B cell (primary cell): ENCODE measurements around the gene TACC3. TPM values are rescaled to one million over a fixed set of nuclear protein-coding genes. Genes with fewer than 3 reads are reported as not detected.
A peak's percentile ranks its signal among the peaks of the same experiment; 100 is the strongest.

Source experiments
- ATAC-seq: fragments of 200-7000 bp; cut with Tn5 transposase; one replicate; pipeline ENCODE4 v1.10.0; 2021; ENCODE audit warnings: low read depth, mild to moderate bottlenecking, moderate number of reproducible peaks, moderate library complexity
- CTCF ChIA-PET: fragments of 350-600 bp; sonication (Branson Sonifier 250); formaldehyde crosslinking; loops from one replicate; lab custom pipeline; 2021; ENCODE audit warnings: antibody characterized with exemption, inconsistent platforms; lab: Charles Lee
- POLR2A ChIA-PET: fragments of 350-600 bp; sonication (Branson Sonifier 250); formaldehyde crosslinking; loops from one replicate; lab custom pipeline; 2021; ENCODE audit warnings: antibody characterized with exemption; lab: Charles Lee
- DNase-seq: peaks from one replicate; pipeline ENCODE4 v3.0.0; 2013
- H2AFZ ChIP-seq: 2 replicates; pipeline ENCODE4 v1.6.1; 2012; ENCODE audit warnings: mild to moderate bottlenecking, low read depth, low read length; ENCODE audit not compliant: insufficient read depth, poor library complexity, severe bottlenecking
- H3K27ac ChIP-seq, 2 donors: 1 replicate in 1 of 2; 2 replicates in 1 of 2; pipeline ENCODE4 v1.5.1; 2012 to 2013; ENCODE audit warnings: low read length in 2 of 2, mild to moderate bottlenecking in 2 of 2, moderate library complexity in 1 of 2
- H3K27me3 ChIP-seq, 4 experiments: fragments of 200-600 bp in 1 of 4; sonication (generic) in 1 of 4; replicated peaks in 1 of 4; 1 replicate in 2 of 4; 2 replicates in 2 of 4; pipeline versions ENCODE4 v1.6.1 to v1.7.0; 2013 to 2016; ENCODE audit warnings: low read length in 3 of 4, mild to moderate bottlenecking in 2 of 4, mixed read lengths in 1 of 4, moderate library complexity in 1 of 4; ENCODE audit not compliant: insufficient read depth in 4 of 4, control insufficient read depth in 3 of 4; ENCODE audit errors: control extremely low read depth in 1 of 4
- H3K36me3 ChIP-seq, 2 experiments: replicated peaks in 1 of 2; 1 replicate in 1 of 2; 2 replicates in 1 of 2; pipeline versions ENCODE4 v1.6.1 to v1.7.1; 2013; ENCODE audit warnings: low read length in 1 of 2; ENCODE audit not compliant: insufficient read depth in 2 of 2, control insufficient read depth in 1 of 2; ENCODE audit errors: control extremely low read depth in 1 of 2, extremely low read depth in 1 of 2
- H3K4me1 ChIP-seq, 2 donors: fragments of 200-600 bp in 1 of 2; sonication (generic) in 1 of 2; 1 replicate in 1 of 2; 2 replicates in 1 of 2; pipeline versions ENCODE4 v1.5.1 to v1.6.1; 2013 to 2017; ENCODE audit warnings: low read length in 2 of 2; ENCODE audit not compliant: control insufficient read depth in 2 of 2, insufficient read depth in 2 of 2
- H3K4me2 ChIP-seq: replicated peaks from 2 replicates; pipeline ENCODE3; 2012; ENCODE audit warnings: mild to moderate bottlenecking, low read depth, low read length; ENCODE audit not compliant: poor library complexity, severe bottlenecking
- H3K4me3 ChIP-seq, 5 experiments: fragments of 200-600 bp in 1 of 5; sonication (generic) in 1 of 5; 1 replicate in 3 of 5; 2 replicates in 2 of 5; pipeline versions ENCODE4 v1.5.1 to v1.7.0; 2011 to 2016; ENCODE audit warnings: low read length in 4 of 5, mild to moderate bottlenecking in 4 of 5, low read depth in 2 of 5, control low read depth in 1 of 5, moderate library complexity in 1 of 5; ENCODE audit not compliant: insufficient read depth in 1 of 5; ENCODE audit errors: control extremely low read depth in 1 of 5, extremely low read depth in 1 of 5
- H3K79me2 ChIP-seq: fragments of 200-600 bp; sonication (generic); one replicate; pipeline ENCODE4 v1.6.0; 2016; ENCODE audit warnings: low read length; ENCODE audit not compliant: control insufficient read depth, insufficient read depth
- H3K9ac ChIP-seq: fragments of 200-600 bp; sonication (generic); 2 replicates; pipeline ENCODE4 v1.6.1; 2017; ENCODE audit warnings: mild to moderate bottlenecking, low read length, moderate library complexity
- H3K9me3 ChIP-seq, 3 donors: one replicate each; pipeline versions ENCODE4 v1.6.1 to v1.7.1; 2013; ENCODE audit warnings: low read length in 2 of 3; ENCODE audit not compliant: control insufficient read depth in 2 of 3, insufficient read depth in 1 of 3; ENCODE audit errors: control extremely low read depth in 1 of 3
- H4K20me1 ChIP-seq: 2 replicates; pipeline ENCODE4 v1.6.0; 2012; ENCODE audit warnings: mild to moderate bottlenecking, low read length; ENCODE audit not compliant: insufficient read depth, control insufficient read depth, poor library complexity, severe bottlenecking
- H3K27ac Mint-ChIP-seq: one replicate; pipeline ENCODE4 v1.8.0; 2021; ENCODE audit warnings: mixed read lengths
- H3K27me3 Mint-ChIP-seq: one replicate; pipeline ENCODE4 v1.8.0; 2021; ENCODE audit warnings: mixed read lengths
- H3K4me1 Mint-ChIP-seq: one replicate; pipeline ENCODE4 v1.8.0; 2021; ENCODE audit warnings: mixed read lengths
- H3K4me3 Mint-ChIP-seq: one replicate; pipeline ENCODE4 v1.8.0; 2021; ENCODE audit warnings: mixed read lengths
- H3K9me3 Mint-ChIP-seq: one replicate; pipeline ENCODE4 v1.8.0; 2022; ENCODE audit warnings: mixed read lengths; ENCODE audit not compliant: insufficient read depth
- EZH2 ChIP-seq: IDR thresholded peaks from 2 replicates; pipeline ENCODE4 v1.6.1; 2012; ENCODE audit warnings: borderline replicate concordance, low read depth, mild to moderate bottlenecking, moderate library complexity, low read length; ENCODE audit not compliant: insufficient read depth, poor library complexity, severe bottlenecking
- WGBS: methylation state at CpG from one replicate; pipeline ENCODE4 v1.1.5; 2013; ENCODE audit warnings: missing lambda C conversion rate; ENCODE audit not compliant: insufficient coverage; 5-methylcytosine and 5-hydroxymethylcytosine counted together
- intact Hi-C: fragments of 100-400 bp; cut with micrococcal nuclease; formaldehyde crosslinking; loops from one replicate; pipeline ENCODE4 v1.10.0; 2022
- polyA plus RNA-seq: library from polyadenylated mRNA; depleted of rRNA; stranded (reverse); fragments of >200 nt; gene quantifications from 2 replicates; pipeline ENCODE4 v1.2.3, GENCODE V29; 2012
- total RNA-seq, 2 donors: library from RNA; stranded (reverse); fragments of 120-200 nt in 1 of 2; gene quantifications; 1 replicate in 1 of 2; 2 replicates in 1 of 2; pipeline versions ENCODE4 v1.2.3 to v1.2.4, GENCODE V29; 2013 to 2022
- TF ChIP-seq, protein P1 (sequence below): fragments of 200-600 bp; IDR thresholded peaks from one replicate; pipeline ENCODE4 v1.8.0; 2022; ENCODE audit warnings: antibody characterized with exemption, mild to moderate bottlenecking

The TACC3 gene
- total and polyA plus RNA-seq, 2 donors (not counting 1 experiment from before 2014, with no cell fraction given) = 29.5 to 47.9 TPM

DNA sequence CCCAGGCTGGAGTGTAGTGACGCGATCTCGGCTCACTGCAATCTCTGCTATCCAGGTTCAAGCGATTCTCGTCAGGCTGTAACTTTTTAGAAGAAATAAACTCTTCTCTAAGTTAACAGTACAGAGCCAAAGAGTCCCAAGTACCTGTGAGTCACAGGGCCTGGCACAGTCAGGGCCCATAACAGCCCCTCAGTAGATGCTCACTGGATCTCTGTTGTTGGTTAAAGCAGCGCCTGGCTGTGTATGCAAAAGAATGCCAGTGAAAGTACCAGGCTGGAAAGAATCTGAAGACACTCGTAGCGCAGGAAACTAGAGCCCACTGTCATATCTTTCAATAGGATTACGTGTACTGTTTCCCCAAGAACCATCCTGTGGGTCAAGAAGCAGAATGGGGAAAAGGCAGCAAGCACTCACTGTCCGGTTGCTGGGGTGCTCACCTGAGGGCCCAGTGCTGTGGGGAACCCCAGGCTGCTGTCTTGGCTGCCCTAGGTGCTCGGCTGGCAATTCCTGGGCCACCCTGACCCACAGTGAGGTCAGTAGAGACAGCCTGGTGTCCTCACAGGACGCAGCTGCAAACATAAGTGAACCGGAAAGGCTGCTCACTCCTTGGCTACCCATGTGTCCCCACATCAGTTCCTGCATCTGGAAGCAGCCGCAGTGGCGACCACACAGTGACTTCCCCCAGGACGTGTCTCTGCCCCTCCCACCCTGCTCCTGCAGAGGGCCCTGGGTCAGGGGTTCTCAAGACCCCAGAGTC lies 6.1 kb upstream of the TACC3 start:
- DNase-seq (peak; percentile 75), ATAC-seq (no peak)
- H3K4me3 Mint-ChIP-seq = peak overlapping the region; percentile 91
- Histone ChIP-seq H2AFZ (no peak overlapping the region), H3K27me3 (no peaks in the 10 kb centered on the region), H3K9ac (peak overlapping the region; percentile 13), H3K79me2 (peaks cover 66% of the 10 kb centered on the region), H3K36me3 (peaks cover 0 to 20% of the 10 kb centered on the region in 2 experiments), H3K4me2 (peak overlapping the region; percentile 97), H3K4me3 (peak overlapping the region in 3 of 5 experiments; percentile 6 to 20 (median 11)), H3K4me1 (peaks cover 57 to 82% of the 10 kb centered on the region in 2 donors), H3K27ac (peak overlapping the region; percentile 82 to 99), H3K9me3 (peaks cover 0 to 6% (median 0%) of the 10 kb centered on the region in 3 donors), H4K20me1 (peaks cover 64% of the 10 kb centered on the region)
- CTCF ChIA-PET = interaction anchor here (6.1 kb wide), 1 partner anchor 22 kb away, joined by 75 read pairs; no protein-coding TSS in a partner anchor
- POLR2A ChIA-PET = no interaction called here
- peak overlapping the region; percentile 90 for H3K27ac Mint-ChIP-seq
- no peak for TF ChIP-seq EZH2
- TF ChIP-seq, protein P1, sequence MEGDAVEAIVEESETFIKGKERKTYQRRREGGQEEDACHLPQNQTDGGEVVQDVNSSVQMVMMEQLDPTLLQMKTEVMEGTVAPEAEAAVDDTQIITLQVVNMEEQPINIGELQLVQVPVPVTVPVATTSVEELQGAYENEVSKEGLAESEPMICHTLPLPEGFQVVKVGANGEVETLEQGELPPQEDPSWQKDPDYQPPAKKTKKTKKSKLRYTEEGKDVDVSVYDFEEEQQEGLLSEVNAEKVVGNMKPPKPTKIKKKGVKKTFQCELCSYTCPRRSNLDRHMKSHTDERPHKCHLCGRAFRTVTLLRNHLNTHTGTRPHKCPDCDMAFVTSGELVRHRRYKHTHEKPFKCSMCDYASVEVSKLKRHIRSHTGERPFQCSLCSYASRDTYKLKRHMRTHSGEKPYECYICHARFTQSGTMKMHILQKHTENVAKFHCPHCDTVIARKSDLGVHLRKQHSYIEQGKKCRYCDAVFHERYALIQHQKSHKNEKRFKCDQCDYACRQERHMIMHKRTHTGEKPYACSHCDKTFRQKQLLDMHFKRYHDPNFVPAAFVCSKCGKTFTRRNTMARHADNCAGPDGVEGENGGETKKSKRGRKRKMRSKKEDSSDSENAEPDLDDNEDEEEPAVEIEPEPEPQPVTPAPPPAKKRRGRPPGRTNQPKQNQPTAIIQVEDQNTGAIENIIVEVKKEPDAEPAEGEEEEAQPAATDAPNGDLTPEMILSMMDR = no peak
- intact Hi-C loops = no loop called here
- WGBS = 17% methylated on average over 16 of the region's 16 CpGs
- H3K4me1 Mint-ChIP-seq = peaks cover 67% of the 10 kb centered on the region
- H3K27me3 Mint-ChIP-seq = no peaks in the 10 kb centered on the region
- no peaks in the 10 kb centered on the region for H3K9me3 Mint-ChIP-seq
